ENCODE results near the gene ADH7. TPM values are rescaled to one million over a fixed set of nuclear protein-coding genes. Genes with fewer than 3 reads are reported as not detected.

Gene ADH7
- total RNA-seq, 1 experiment from 2014 or later: not detected

- Histone ChIP-seq H3K36me3 (ENCODE audit: control insufficient read depth, insufficient read depth, low read length) (no peaks in the 10 kb centered on the region), H3K4me3 (ENCODE audit: low read depth, low read length) (no peak overlapping the region), H3K4me1 (no peaks in the 10 kb centered on the region), H3K9me3 (no peaks in the 10 kb centered on the region), H3K27me3 (replicated peaks; ENCODE audit: control insufficient read depth, insufficient read depth, low read length) (no peaks in the 10 kb centered on the region)
- CTCF ChIA-PET: no interaction called here
- no peak for TF ChIP-seq CTCF (IDR thresholded peaks at IDR 0.05; ENCODE audit: insufficient read depth in 1 of 2, low read depth in 1 of 2, low read length in 1 of 2, severe bottlenecking in 1 of 2, unreplicated experiment in 1 of 2)
- H3K36me3 Mint-ChIP-seq (ENCODE audit: insufficient read depth, unreplicated experiment): no peaks in the 10 kb centered on the region
- H3K9me3 Mint-ChIP-seq (ENCODE audit: unreplicated experiment): no peaks in the 10 kb centered on the region
- DNase-seq: no peak
- no peak overlapping the region for H3K4me3 Mint-ChIP-seq (ENCODE audit: unreplicated experiment)
- intact Hi-C loops (cut with micrococcal nuclease; ENCODE audit: unreplicated experiment): no loop called here
- H3K27me3 Mint-ChIP-seq (ENCODE audit: insufficient read depth, unreplicated experiment): no peaks in the 10 kb centered on the region
- H3K27ac Mint-ChIP-seq (ENCODE audit: unreplicated experiment): no peak overlapping the region
- H3K4me1 Mint-ChIP-seq (ENCODE audit: low read depth, unreplicated experiment): no peaks in the 10 kb centered on the region
- POLR2A ChIA-PET: no interaction called here
- no TSS peak for BruUV-seq (replicated peaks)
These were observed 68.7 kb downstream of the ADH7 start for GRCh38 chr4:99366491-99366890.

- intact Hi-C loops (cut with micrococcal nuclease; ENCODE audit: unreplicated experiment): no loop called here
- no TSS peak for BruUV-seq (replicated peaks)
- no peaks in the 10 kb centered on the region; the same call in 1 of the 2 replicates for H3K9me3 ChIP-seq
- ChIA-PET CTCF (no interaction called here), POLR2A (no interaction called here)
- H3K36me3 ChIP-seq (ENCODE audit: control insufficient read depth, insufficient read depth, low read length): no peaks in the 10 kb centered on the region
- no peaks in the 10 kb centered on the region for H3K4me1 ChIP-seq
- H3K4me3 ChIP-seq (ENCODE audit: low read depth, low read length): no peak overlapping the region
- Mint-ChIP-seq H3K27me3 (ENCODE audit: insufficient read depth, unreplicated experiment) (no peaks in the 10 kb centered on the region), H3K36me3 (ENCODE audit: insufficient read depth, unreplicated experiment) (no peaks in the 10 kb centered on the region), H3K4me3 (ENCODE audit: unreplicated experiment) (no peak overlapping the region), H3K4me1 (ENCODE audit: low read depth, unreplicated experiment) (no peaks in the 10 kb centered on the region), H3K9me3 (ENCODE audit: unreplicated experiment) (no peaks in the 10 kb centered on the region), H3K27ac (ENCODE audit: unreplicated experiment) (no peak overlapping the region)
- no peaks in the 10 kb centered on the region for H3K27me3 ChIP-seq (replicated peaks; ENCODE audit: control insufficient read depth, insufficient read depth, low read length)
- no peak for TF ChIP-seq CTCF (IDR thresholded peaks at IDR 0.05; ENCODE audit: insufficient read depth in 1 of 2, low read depth in 1 of 2, low read length in 1 of 2, severe bottlenecking in 1 of 2, unreplicated experiment in 1 of 2)
- DNase-seq: no peak
These were observed 72.4 kb downstream of the ADH7 start for GRCh38 chr4:99362768-99363167.

Other genes with a start within 250 kb of the ADH7 start
- gene ADH6, start 216.1 kb downstream of the ADH7 start, total RNA-seq (2022): 6.8 and 9.1 TPM in 2 replicates
- not detected in 2 replicates for gene ADH1A, start 144.4 kb downstream of the ADH7 start, total RNA-seq (2022)
- 0.30 TPM in 1 of 2 replicates, not detected in the other for gene ADH1B, start 113.9 kb downstream of the ADH7 start, total RNA-seq (2022)
- 0.23 and 0.63 TPM in 2 replicates for gene ADH1C, start 82.6 kb downstream of the ADH7 start, total RNA-seq (2022)
- gene C4orf17, start 75.7 kb upstream of the ADH7 start, total RNA-seq (2022): not detected in 2 replicates
- 5.1 and 5.8 TPM in 2 replicates for gene TRMT10A, start 128.7 kb upstream of the ADH7 start, total RNA-seq (2022)
- gene MTTP, start 139.5 kb upstream of the ADH7 start, total RNA-seq (2022): 0.77 and 2.1 TPM in 2 replicates
- gene C4orf54, start 222.5 kb upstream of the ADH7 start, total RNA-seq (2022): not detected in 2 replicates

Measured in Caco-2 (cell line).